Activated naive CD4-positive, alpha-beta T cell treated with anti-CD3 and anti-CD28 coated beads, Interleukin-2, amount 50 U/mL, for 72 hours (primary cell): ENCODE results near the gene CENPE. TPM values are rescaled to one million over a fixed set of nuclear protein-coding genes. Genes with fewer than 3 reads are reported as not detected.

Source experiments
- ATAC-seq, 2 donors: fragments of 150-1000 bp; cut with Tn5 transposase; 2 replicates each; pipeline ENCODE4 v1.10.0; 2021; ENCODE audit warnings: mild to moderate bottlenecking in 2 of 2, moderate library complexity in 2 of 2
- DNase-seq, 2 donors: peaks; one replicate each; pipeline ENCODE4 v3.0.0; 2021 to 2022; ENCODE audit warnings: low spot score in 2 of 2
- H3K27ac Mint-ChIP-seq, 2 donors: one replicate each; pipeline ENCODE4 v1.8.0; 2022; ENCODE audit warnings: mild to moderate bottlenecking in 2 of 2, mixed read lengths in 2 of 2
- H3K36me3 Mint-ChIP-seq, 2 donors: one replicate each; pipeline ENCODE4 v1.8.0; 2022; ENCODE audit warnings: mixed read lengths in 2 of 2
- H3K9me3 Mint-ChIP-seq, 2 donors: one replicate each; pipeline ENCODE4 v1.8.0; 2022; ENCODE audit warnings: mixed read lengths in 2 of 2
- total RNA-seq, 2 donors: library from RNA; stranded (reverse); gene quantifications; one replicate each; pipeline ENCODE4 v1.2.3, GENCODE V29; 2022

The CENPE gene
- total RNA-seq, 2 donors from 2014 or later = 49.6 to 65.4 TPM

DNA sequence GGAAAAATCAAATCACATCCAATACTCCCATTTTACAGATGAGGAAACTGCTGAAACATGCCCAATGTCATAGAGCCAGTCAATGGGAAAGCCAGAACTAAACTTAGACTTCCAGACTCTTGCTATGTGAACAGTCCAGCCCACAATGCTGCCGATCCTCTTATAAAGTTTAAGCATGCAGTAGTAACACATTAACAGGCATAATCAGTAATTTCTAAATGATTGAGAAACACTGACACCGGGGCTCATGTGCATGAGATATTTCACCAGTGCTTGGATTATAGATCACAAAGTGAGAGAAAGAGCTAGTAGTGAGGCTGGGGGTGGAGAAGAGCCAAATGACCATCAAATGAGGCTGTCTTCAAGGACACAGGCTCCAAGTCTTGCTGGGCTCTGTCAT, 101.0 kb downstream of the CENPE start:
- Mint-ChIP-seq H3K9me3 (no peaks in the 10 kb centered on the region), H3K27ac (no peak overlapping the region), H3K36me3 (peaks cover 0 to 6% of the 10 kb centered on the region in 2 donors)
- DNase-seq (no peak), ATAC-seq (no peak)

DNA sequence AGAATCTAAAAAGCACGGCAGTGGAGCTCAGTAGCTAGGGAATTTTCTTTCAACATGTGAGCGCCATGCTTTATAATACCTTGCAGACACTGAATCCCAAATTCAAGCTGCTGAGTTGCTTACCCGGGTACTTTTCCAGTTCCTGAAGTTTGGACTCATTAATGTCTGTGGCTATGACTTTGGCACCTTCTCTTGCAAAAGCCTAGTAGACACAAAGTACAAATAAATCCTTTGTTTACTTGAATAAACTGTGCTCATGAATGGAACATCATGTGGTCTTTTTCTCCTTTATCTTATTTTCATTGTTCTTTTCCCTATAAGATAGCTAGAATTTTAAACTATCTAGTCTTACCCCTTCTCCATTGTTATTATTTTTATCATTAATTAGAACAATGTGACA, 103.1 kb downstream of the CENPE start:
- H3K9me3 Mint-ChIP-seq = no peaks in the 10 kb centered on the region
- no peak for DNase-seq
- no peak for ATAC-seq
- H3K36me3 Mint-ChIP-seq = peaks cover 0 to 6% of the 10 kb centered on the region in 2 donors
- H3K27ac Mint-ChIP-seq = no peak overlapping the region

DNA sequence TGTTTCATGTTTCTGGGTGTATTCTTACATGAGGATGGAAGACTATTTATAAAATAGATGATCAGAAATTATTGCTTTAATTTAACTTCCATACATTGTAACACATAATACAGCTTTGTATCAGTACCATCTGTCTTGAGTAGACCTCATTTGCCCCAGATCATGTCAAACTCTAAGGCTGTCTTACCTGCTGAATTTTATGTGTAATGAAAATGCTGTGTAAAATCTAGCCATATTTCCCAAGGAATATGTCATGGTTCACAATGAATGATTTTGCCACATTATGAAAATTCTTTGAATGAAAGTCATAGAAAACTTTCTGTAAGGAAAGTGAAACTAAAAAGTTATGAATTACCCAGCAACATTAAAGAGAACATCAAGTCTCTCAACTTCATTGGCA, 105.9 kb downstream of the CENPE start:
- DNase-seq = no peak
- Mint-ChIP-seq H3K27ac (no peak overlapping the region), H3K36me3 (peaks cover 0 to under 1% of the 10 kb centered on the region in 2 donors), H3K9me3 (no peaks in the 10 kb centered on the region)
- ATAC-seq = peak in 1 of 2 donors; percentile 31

DNA sequence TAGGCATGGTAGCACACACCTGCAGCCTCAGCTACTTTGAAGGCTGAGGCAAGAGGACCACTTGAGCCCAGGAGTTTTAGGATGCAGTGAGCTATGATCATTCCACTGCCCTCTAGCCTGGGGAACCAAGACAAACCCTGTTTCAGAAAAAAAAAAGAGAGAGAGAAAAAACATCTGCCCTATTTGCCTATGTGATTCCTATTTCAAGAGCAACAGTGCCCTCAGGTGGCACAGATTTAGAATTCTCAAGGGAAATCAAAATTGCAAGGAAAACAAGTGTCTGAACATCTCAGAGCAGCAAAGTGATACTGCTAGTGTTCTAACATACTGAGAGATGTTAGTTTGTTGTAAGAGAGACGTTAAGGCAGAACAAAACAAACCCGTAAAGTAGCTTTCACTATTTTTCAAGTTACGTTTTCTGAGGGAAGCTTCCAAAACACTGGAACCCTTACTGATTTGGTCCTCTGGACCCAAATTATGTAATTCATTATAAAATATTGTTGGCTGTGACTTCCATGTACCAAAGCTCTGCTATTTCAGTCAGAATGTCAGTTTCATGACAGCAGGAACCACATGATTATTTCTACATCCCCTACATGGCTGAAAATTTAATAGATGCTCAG, 106.4 kb downstream of the CENPE start:
- ATAC-seq (peak; percentile 51 to 64), DNase-seq (peak in 1 of 2 donors; percentile 39)
- peaks cover 0 to 6% of the 10 kb centered on the region in 2 donors for H3K36me3 Mint-ChIP-seq
- H3K9me3 Mint-ChIP-seq = no peaks in the 10 kb centered on the region
- H3K27ac Mint-ChIP-seq = no peak overlapping the region

DNA sequence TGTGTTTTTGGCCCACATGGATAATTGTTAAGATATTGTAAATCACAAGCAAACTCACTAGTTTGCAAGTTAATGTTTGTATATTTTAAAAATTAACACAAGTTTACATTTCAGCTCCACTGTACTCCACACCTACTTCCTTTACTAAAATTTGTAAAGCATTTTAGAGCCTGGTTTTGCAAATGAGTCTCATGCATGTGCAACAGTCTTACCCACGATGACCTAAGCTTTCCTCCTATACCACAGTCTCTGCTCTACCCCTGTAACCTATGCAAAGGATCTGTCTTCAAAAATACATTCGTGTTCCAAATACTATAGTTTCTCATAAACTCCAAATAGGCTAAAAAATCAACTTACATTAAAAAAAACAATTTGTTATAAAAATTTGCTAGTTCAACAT, 108.7 kb downstream of the CENPE start:
- no peak for DNase-seq
- no peaks in the 10 kb centered on the region for H3K9me3 Mint-ChIP-seq
- H3K27ac Mint-ChIP-seq = no peak overlapping the region
- peaks cover 0 to 8% of the 10 kb centered on the region in 2 donors for H3K36me3 Mint-ChIP-seq
- no peak for ATAC-seq

DNA sequence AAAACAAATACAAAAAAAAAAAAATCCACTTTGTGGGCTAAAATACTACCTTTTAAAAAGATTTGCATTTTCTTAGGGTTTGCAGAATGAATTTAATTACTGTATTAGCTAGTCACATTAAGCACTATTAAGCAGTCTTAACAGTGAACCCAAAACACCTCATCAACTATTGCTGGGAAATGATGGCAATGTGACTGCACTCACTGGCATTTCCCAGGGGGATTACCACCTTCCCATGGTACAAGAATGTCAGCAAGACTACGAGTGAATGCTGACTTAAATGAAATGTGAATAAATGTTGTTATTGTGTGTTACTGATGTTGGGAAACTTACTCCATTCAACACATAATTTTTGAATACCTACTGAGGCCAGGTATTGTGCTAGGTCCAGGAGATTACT, 111.6 kb downstream of the CENPE start:
- ATAC-seq = no peak

DNA sequence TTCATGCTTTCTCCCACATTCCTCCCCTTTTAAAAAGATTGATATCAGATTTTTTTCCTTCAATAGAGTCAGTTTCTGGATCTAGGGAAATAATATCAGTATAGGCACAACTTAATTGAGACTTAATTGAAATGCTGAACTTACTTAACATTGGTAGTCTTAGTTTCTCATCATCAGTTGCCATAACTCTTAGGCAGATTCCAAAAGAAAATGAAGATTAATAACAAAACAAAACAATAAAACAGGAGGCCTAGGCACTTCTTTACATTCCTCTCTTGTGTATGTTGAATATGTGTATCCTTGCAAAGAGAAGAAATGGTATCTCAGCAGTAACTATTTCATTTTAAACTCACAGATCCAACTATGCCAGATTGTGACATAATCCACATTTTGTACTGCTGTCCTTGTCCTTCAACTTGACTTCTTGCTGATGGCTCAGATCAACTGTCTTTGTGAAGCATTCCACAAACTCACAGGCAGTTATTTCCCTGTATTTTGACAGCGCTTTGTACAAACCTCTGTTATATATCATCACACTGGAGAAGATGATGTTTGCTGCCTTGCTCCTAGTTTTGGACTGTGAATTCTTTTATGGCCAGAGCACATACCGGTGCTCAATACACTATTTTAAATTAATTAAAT, 112.5 kb downstream of the CENPE start:
- H3K9me3 Mint-ChIP-seq = no peaks in the 10 kb centered on the region
- peaks cover 0 to 8% of the 10 kb centered on the region in 2 donors for H3K36me3 Mint-ChIP-seq
- DNase-seq (no peak), ATAC-seq (no peak)
- no peak overlapping the region for H3K27ac Mint-ChIP-seq

More for the DNA sequence above, 111.6 kb downstream of the CENPE start:
- DNase-seq = no peak
- H3K9me3 Mint-ChIP-seq = no peaks in the 10 kb centered on the region
- no peak overlapping the region for H3K27ac Mint-ChIP-seq
- peaks cover 0 to 8% of the 10 kb centered on the region in 2 donors for H3K36me3 Mint-ChIP-seq

DNA sequence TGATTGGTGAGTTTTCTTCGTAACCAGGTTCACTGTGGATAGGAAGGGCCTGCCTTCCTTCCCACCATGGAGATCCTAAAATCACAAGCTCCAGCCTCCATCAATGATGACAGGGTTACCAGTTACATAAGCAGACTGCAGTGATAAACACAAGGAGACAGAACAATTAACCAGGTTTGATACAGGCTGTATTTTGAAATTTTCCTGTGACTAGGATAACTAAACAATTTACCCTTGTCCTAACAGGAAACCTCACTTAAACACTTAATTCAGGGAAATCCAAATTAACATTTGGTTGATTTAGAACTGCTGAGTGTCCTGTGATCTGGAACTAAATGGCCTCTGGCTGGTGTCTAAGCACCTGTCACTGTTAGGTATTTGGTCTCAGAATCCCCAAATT, 118.5 kb downstream of the CENPE start:
- Mint-ChIP-seq H3K27ac (peak overlapping the region in 1 of 2 donors; percentile 57), H3K9me3 (no peaks in the 10 kb centered on the region), H3K36me3 (peaks cover 13 to 22% of the 10 kb centered on the region in 2 donors)
- DNase-seq (no peak), ATAC-seq (no peak)

DNA sequence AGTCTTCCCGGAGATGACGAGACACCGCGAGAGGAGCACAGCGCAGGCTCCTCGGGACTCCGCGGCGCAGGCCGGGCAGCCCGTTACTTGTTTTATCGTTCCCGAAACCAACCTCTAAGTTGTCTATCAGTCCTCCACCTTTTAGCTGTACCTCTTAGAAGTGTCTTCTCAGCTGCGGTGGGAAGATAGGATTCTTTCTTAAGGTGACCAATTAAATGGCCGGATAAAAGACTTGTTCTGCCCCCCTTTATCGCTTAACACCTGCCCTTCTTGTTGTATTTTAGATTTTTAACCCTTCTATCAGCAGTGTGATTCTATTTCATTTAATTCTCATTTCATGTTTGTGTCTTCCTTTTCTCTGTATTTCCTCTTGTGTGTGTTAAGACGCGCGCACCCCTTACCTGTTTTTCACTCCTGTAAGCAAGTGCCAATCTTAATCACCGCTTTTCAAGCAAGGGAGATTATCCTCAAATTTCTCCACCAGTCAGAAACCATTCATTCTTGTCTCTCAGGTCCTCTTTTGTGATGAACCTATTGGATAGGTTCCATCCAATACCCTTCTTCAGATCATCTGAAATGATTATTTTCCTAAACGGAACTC, 121.3 kb downstream of the CENPE start, which contains the start of gene SLC9B2:
TSS of gene SLC9B2 (minus strand) at position 15 of the 601 bp plus-strand sequence. CDS start 9,211 bp downstream, outside the sequence.
- DNase-seq (peak in 1 of 2 donors; percentile 17), ATAC-seq (peak; percentile 73 to 82)
- H3K36me3 Mint-ChIP-seq = peaks cover 24 to 29% of the 10 kb centered on the region in 2 donors
- H3K27ac Mint-ChIP-seq = peak within 1 kb of the TSS; percentile 95 to 99
- H3K9me3 Mint-ChIP-seq = no peaks in the 10 kb centered on the region

DNA sequence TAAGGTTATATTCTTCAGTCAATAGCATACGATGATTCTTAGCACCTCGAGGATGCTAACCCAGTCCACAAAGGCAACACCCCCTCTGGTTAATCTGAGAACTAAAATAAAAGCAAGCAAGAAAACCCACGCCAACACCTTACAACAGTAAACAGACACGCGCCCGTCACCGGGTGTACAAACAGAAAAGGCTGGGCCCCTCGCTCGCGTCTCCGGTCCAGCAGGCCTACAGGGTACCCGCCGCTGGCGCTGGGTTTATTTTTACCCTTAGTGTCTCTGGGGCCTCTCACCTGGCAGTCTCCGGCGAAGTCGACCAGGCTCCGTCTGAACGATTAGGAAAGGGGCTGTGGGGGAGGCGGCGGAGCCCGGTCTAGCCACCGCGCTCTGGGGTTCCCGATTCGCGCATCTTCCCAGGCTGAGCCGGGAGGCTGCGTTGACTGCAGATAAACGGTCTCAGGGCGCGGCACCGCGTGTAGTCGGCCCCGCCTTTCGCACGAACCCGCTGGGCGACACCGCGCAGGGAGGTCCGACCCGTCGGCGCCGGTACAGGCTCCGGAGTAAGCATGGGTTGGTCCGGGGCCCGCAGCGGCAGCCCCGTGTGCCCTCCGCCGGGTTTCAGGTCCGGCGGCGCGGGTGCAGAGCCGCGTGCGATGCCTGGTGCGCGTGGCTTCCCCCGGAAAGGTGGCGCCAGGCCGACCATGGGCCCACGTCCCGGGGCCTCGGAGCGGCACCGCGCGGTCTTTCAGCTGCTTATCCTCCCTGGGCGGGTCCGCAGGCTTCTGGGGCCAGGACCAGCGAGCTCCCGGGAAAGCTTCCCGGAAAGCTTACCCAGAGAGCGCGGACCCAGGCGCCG, 122.0 kb downstream of the CENPE start:
- peak; percentile 73 to 80 for ATAC-seq
- Mint-ChIP-seq H3K9me3 (no peaks in the 10 kb centered on the region), H3K27ac (peak overlapping the region; percentile 95 to 99), H3K36me3 (peaks cover 24 to 29% of the 10 kb centered on the region in 2 donors)
- DNase-seq = peak; percentile 65 to 76

DNA sequence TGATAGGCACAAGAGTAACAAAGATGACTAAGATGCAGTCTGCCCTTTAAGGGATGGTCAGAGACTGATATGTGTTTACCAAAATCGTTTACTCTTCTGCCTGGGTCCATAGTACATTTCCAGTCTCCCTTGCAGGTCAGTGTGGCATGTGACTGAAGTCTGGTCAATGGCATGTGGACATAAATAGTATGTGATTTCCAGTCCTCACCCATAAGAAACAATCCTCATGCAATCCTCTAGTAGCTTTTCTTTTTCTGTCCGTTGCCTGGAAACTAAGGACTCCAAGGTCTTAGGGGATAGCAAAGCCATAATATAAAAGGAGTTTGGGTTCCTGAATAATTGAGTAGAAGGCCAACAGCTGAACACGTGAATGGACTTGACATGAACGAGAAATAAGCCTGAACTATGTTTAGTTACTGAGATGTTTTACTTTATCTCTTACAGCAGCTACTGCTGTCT, 122.7 kb downstream of the CENPE start:
- no peak for DNase-seq
- H3K27ac Mint-ChIP-seq = peak overlapping the region; percentile 95 to 99
- H3K9me3 Mint-ChIP-seq = no peaks in the 10 kb centered on the region
- no peak for ATAC-seq
- peaks cover 24 to 33% of the 10 kb centered on the region in 2 donors for H3K36me3 Mint-ChIP-seq

DNA sequence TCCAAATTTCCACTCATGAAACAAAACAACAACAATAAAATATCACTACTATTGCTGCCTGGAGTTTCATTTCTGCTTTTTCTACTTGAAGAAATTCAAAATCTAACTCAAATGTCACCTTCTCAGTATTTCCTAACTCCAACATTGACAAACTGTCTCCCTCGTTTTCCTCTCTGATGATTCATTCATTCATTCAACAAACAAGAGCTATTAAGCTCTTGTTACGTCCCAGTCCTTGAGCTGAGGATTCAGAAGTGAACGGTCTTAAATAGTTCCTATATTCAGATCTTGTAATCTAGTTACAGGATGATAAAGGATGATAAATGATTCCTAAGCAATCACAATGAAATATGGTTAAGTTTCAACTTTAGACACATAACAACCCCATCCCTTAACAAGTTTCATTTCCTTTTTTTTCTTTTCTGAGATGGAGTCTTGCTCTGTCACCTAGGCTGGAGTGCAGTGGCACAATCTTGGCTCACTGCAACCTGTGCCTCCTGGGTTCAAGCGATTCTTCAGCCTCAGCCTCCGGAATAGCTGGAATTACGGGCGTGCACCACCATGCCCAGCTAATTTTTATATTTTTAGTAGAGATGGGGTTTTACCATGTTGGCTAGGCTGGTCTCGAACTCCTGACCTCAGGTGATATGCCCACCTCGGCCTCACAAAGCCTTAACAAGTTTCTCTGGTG, 123.3 kb downstream of the CENPE start:
- ATAC-seq (no peak), DNase-seq (no peak)
- no peaks in the 10 kb centered on the region for H3K9me3 Mint-ChIP-seq
- H3K27ac Mint-ChIP-seq = peak overlapping the region; percentile 95 to 99
- H3K36me3 Mint-ChIP-seq = peaks cover 24 to 38% of the 10 kb centered on the region in 2 donors

DNA sequence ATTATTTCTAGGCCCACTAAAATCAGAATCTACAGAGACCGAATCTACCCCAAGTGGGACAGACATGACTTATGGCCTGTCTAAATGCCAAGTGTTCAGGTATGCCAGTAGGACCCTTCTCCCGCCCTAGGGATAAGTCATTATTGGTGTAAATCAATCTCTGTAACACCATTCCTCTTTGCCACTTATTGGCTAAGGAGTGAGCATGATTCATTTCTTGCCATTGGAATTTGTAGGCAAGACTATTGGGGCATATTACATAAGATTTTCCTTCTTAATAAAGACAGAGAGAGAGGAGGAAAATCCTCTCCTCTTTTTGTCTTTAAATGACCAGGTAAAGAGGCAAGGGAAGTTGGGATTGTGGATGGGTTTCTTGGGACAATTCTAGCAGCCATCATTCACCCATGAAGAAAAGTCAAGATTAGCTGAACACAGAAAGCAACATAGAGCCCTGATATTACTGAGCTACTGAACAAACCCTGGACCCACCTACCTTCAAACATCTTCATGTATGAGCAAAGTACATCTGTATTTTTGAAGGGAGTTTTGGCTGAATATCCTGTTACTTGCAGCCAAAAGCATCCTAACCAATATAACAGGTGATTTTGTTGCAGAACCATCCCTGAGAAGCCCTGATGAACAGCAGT, 124.2 kb downstream of the CENPE start:
- peaks cover 24 to 38% of the 10 kb centered on the region in 2 donors for H3K36me3 Mint-ChIP-seq
- H3K27ac Mint-ChIP-seq = no peak overlapping the region
- DNase-seq (no peak), ATAC-seq (no peak)
- no peaks in the 10 kb centered on the region for H3K9me3 Mint-ChIP-seq

DNA sequence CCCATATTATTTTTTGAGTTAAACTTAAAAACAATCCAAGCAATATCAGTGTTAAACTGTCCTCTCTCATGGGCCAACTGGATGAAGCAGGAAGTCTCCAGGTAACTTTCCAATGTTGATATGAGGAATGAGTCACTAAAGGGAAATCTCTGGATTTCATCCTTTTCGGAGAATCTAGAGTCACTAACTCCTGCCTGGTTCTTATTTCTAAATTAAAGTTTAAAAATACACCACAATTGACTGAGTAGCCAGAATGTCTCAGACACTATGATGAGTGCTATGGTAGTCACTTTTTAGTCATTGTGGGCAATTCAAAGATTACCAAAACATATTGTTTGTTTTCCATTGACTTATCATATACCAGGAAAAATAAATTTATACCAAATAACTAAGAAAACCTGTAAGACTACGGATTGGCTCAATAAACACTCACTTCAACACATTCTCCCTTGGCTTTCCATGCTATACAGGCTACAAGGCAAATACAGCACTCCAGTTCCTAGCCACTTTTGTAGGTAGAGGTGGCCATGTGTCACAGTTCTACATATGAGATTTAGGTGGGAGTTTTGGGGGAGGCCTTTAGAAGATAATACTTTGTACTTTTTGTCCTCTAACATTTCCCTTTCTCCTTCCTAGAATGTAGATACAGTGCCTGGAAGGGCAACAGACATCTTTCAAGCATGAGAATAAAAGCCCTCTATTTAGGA, 130.1 kb downstream of the CENPE start:
- Mint-ChIP-seq H3K27ac (no peak overlapping the region), H3K9me3 (no peaks in the 10 kb centered on the region), H3K36me3 (peaks cover 5 to 37% of the 10 kb centered on the region in 2 donors)
- no peak for DNase-seq
- ATAC-seq = peak in 1 of 2 donors; percentile 73
